ENCODE data around the gene GTSE1. TPM values are rescaled to one million over a fixed set of nuclear protein-coding genes. Genes with fewer than 3 reads are reported as not detected.

GTSE1 gene
- total and polyA plus RNA-seq, 2 donors, result 4.4 to 14.1 TPM

- Histone ChIP-seq H3K9me3 (ENCODE audit: control insufficient read depth in 2 of 2, insufficient read depth in 1 of 2, low read length in 1 of 2) (peaks cover 0 to 1% of the 10 kb centered on the region in 2 donors), H3K27ac (ENCODE audit: low read depth in 1 of 2, low read length in 1 of 2) (no peak overlapping the region), H3K4me1 (ENCODE audit: control insufficient read depth in 2 of 2, insufficient read depth in 2 of 2, low read length in 2 of 2) (no peaks in the 10 kb centered on the region), H3K27me3 (ENCODE audit: control insufficient read depth in 2 of 2, insufficient read depth in 1 of 2, low read length in 1 of 2) (peaks cover 0 to 36% of the 10 kb centered on the region in 2 donors), H3K4me3 (ENCODE audit: low read length in 2 of 2) (no peak overlapping the region), H3K36me3 (ENCODE audit: control insufficient read depth in 2 of 2, insufficient read depth in 2 of 2, low read length in 1 of 2) (peaks cover 2 to 6% of the 10 kb centered on the region in 2 donors)
- no peak for DNase-seq (ENCODE audit: low read depth in 6 of 9, low spot score in 9 of 9)
- 95% methylated on average over 15 of the region's 15 CpGs for WGBS
These were observed 66.4 kb downstream of the GTSE1 start for GRCh38 chr22:46362934-46363515.

- H3K36me3 ChIP-seq (ENCODE audit: control insufficient read depth in 2 of 2, insufficient read depth in 2 of 2, low read length in 1 of 2), result peaks cover 0 to 2% of the 10 kb centered on the region in 2 donors
- H3K27ac ChIP-seq (ENCODE audit: low read depth in 1 of 2, low read length in 1 of 2), result no peak overlapping the region
- peaks cover 0 to 1% of the 10 kb centered on the region in 2 donors for H3K9me3 ChIP-seq (ENCODE audit: control insufficient read depth in 2 of 2, insufficient read depth in 1 of 2, low read length in 1 of 2)
- H3K4me3 ChIP-seq (ENCODE audit: low read length in 2 of 2), result no peak overlapping the region
- 95% methylated on average over 35 of the region's 35 CpGs for WGBS
- no peaks in the 10 kb centered on the region for H3K4me1 ChIP-seq (ENCODE audit: control insufficient read depth in 2 of 2, insufficient read depth in 2 of 2, low read length in 2 of 2)
- H3K27me3 ChIP-seq (ENCODE audit: control insufficient read depth in 2 of 2, insufficient read depth in 1 of 2, low read length in 1 of 2), result peaks cover 0 to 39% of the 10 kb centered on the region in 2 donors
- DNase-seq (ENCODE audit: low read depth in 6 of 9, low spot score in 9 of 9), result no peak
These were observed 67.1 kb downstream of the GTSE1 start for GRCh38 chr22:46363611-46364321.

- H3K9me3 ChIP-seq (ENCODE audit: control insufficient read depth in 2 of 2, insufficient read depth in 1 of 2, low read length in 1 of 2), result peaks cover 0 to 1% of the 10 kb centered on the region in 2 donors
- H3K27me3 ChIP-seq (ENCODE audit: control insufficient read depth in 2 of 2, insufficient read depth in 1 of 2, low read length in 1 of 2), result peaks cover 0 to 40% of the 10 kb centered on the region in 2 donors
- no peak overlapping the region for H3K27ac ChIP-seq (ENCODE audit: low read depth in 1 of 2, low read length in 1 of 2)
- H3K36me3 ChIP-seq (ENCODE audit: control insufficient read depth in 2 of 2, insufficient read depth in 2 of 2, low read length in 1 of 2), result no peaks in the 10 kb centered on the region
- WGBS, result 96% methylated on average over 26 of the region's 26 CpGs
- H3K4me1 ChIP-seq (ENCODE audit: control insufficient read depth in 2 of 2, insufficient read depth in 2 of 2, low read length in 2 of 2), result no peaks in the 10 kb centered on the region
- DNase-seq (ENCODE audit: low read depth in 6 of 9, low spot score in 9 of 9), result no peak
- H3K4me3 ChIP-seq (ENCODE audit: low read length in 2 of 2), result no peak overlapping the region
These were observed 67.9 kb downstream of the GTSE1 start for GRCh38 chr22:46364341-46365165.

- no peak for DNase-seq (ENCODE audit: low read depth in 6 of 9, low spot score in 9 of 9)
- H3K4me1 ChIP-seq (ENCODE audit: control insufficient read depth in 2 of 2, insufficient read depth in 2 of 2, low read length in 2 of 2), result no peaks in the 10 kb centered on the region
- H3K4me3 ChIP-seq (ENCODE audit: low read length in 2 of 2), result no peak overlapping the region
- peaks cover 0 to 44% of the 10 kb centered on the region in 2 donors for H3K27me3 ChIP-seq (ENCODE audit: control insufficient read depth in 2 of 2, insufficient read depth in 1 of 2, low read length in 1 of 2)
- no peaks in the 10 kb centered on the region for H3K9me3 ChIP-seq (ENCODE audit: control insufficient read depth in 2 of 2, insufficient read depth in 1 of 2, low read length in 1 of 2)
- no peak overlapping the region for H3K27ac ChIP-seq (ENCODE audit: low read depth in 1 of 2, low read length in 1 of 2)
- WGBS, result 96% methylated on average over 22 of the region's 22 CpGs
- no peaks in the 10 kb centered on the region for H3K36me3 ChIP-seq (ENCODE audit: control insufficient read depth in 2 of 2, insufficient read depth in 2 of 2, low read length in 1 of 2)
These were observed 68.5 kb downstream of the GTSE1 start for GRCh38 chr22:46365166-46365624.

- 94% methylated on average over 19 of the region's 19 CpGs for WGBS
- Histone ChIP-seq H3K27ac (ENCODE audit: low read depth in 1 of 2, low read length in 1 of 2) (no peak overlapping the region), H3K36me3 (ENCODE audit: control insufficient read depth in 2 of 2, insufficient read depth in 2 of 2, low read length in 1 of 2) (no peaks in the 10 kb centered on the region), H3K27me3 (ENCODE audit: control insufficient read depth in 2 of 2, insufficient read depth in 1 of 2, low read length in 1 of 2) (peaks cover 0 to 49% of the 10 kb centered on the region in 2 donors), H3K4me1 (ENCODE audit: control insufficient read depth in 2 of 2, insufficient read depth in 2 of 2, low read length in 2 of 2) (no peaks in the 10 kb centered on the region), H3K9me3 (ENCODE audit: control insufficient read depth in 2 of 2, insufficient read depth in 1 of 2, low read length in 1 of 2) (no peaks in the 10 kb centered on the region), H3K4me3 (ENCODE audit: low read length in 2 of 2) (no peak overlapping the region)
- DNase-seq (ENCODE audit: low read depth in 6 of 9, low spot score in 9 of 9), result no peak
These were observed 69.7 kb downstream of the GTSE1 start for GRCh38 chr22:46366327-46366731.

- peaks cover 0 to 48% of the 10 kb centered on the region in 2 donors for H3K27me3 ChIP-seq (ENCODE audit: control insufficient read depth in 2 of 2, insufficient read depth in 1 of 2, low read length in 1 of 2)
- no peak overlapping the region for H3K27ac ChIP-seq (ENCODE audit: low read depth in 1 of 2, low read length in 1 of 2)
- 75% methylated on average over 45 of the region's 45 CpGs for WGBS
- no peaks in the 10 kb centered on the region for H3K9me3 ChIP-seq (ENCODE audit: control insufficient read depth in 2 of 2, insufficient read depth in 1 of 2, low read length in 1 of 2)
- H3K4me3 ChIP-seq (ENCODE audit: low read length in 2 of 2), result no peak overlapping the region
- no peak for DNase-seq (ENCODE audit: low read depth in 6 of 9, low spot score in 9 of 9)
- no peaks in the 10 kb centered on the region for H3K4me1 ChIP-seq (ENCODE audit: control insufficient read depth in 2 of 2, insufficient read depth in 2 of 2, low read length in 2 of 2)
- no peaks in the 10 kb centered on the region for H3K36me3 ChIP-seq (ENCODE audit: control insufficient read depth in 2 of 2, insufficient read depth in 2 of 2, low read length in 1 of 2)
These were observed 70.4 kb downstream of the GTSE1 start for GRCh38 chr22:46366801-46367706.

- DNase-seq (ENCODE audit: low read depth in 6 of 9, low spot score in 9 of 9), result peak in 7 of 9 donors; percentile 25 to 81 (median 63)
- H3K27ac ChIP-seq (ENCODE audit: low read depth in 1 of 2, low read length in 1 of 2), result no peak overlapping the region
These were observed 71.1 kb downstream of the GTSE1 start for GRCh38 chr22:46367707-46368191.

GRCh38 chr22:46368422-46368821 is 71.8 kb downstream of the GTSE1 start:
- no peak for DNase-seq (ENCODE audit: low read depth in 6 of 9, low spot score in 9 of 9)
- H3K4me3 ChIP-seq (ENCODE audit: low read length in 2 of 2), result no peak overlapping the region
- no peaks in the 10 kb centered on the region for H3K36me3 ChIP-seq (ENCODE audit: control insufficient read depth in 2 of 2, insufficient read depth in 2 of 2, low read length in 1 of 2)
- H3K4me1 ChIP-seq (ENCODE audit: control insufficient read depth in 2 of 2, insufficient read depth in 2 of 2, low read length in 2 of 2), result peaks cover 0 to 2% of the 10 kb centered on the region in 2 donors
- WGBS, result 93% methylated on average over 12 of the region's 12 CpGs
- H3K9me3 ChIP-seq (ENCODE audit: control insufficient read depth in 2 of 2, insufficient read depth in 1 of 2, low read length in 1 of 2), result no peaks in the 10 kb centered on the region
- H3K27ac ChIP-seq (ENCODE audit: low read depth in 1 of 2, low read length in 1 of 2), result no peak overlapping the region
- H3K27me3 ChIP-seq (ENCODE audit: control insufficient read depth in 2 of 2, insufficient read depth in 1 of 2, low read length in 1 of 2), result peaks cover 2 to 45% of the 10 kb centered on the region in 2 donors

More at GRCh38 chr22:46367707-46368191, 71.1 kb downstream of the GTSE1 start:
- WGBS, result 45% methylated on average over 19 of the region's 19 CpGs
- H3K36me3 ChIP-seq (ENCODE audit: control insufficient read depth in 2 of 2, insufficient read depth in 2 of 2, low read length in 1 of 2), result no peaks in the 10 kb centered on the region
- no peak overlapping the region for H3K4me3 ChIP-seq (ENCODE audit: low read length in 2 of 2)
- H3K27me3 ChIP-seq (ENCODE audit: control insufficient read depth in 2 of 2, insufficient read depth in 1 of 2, low read length in 1 of 2), result peaks cover 0 to 46% of the 10 kb centered on the region in 2 donors
- H3K4me1 ChIP-seq (ENCODE audit: control insufficient read depth in 2 of 2, insufficient read depth in 2 of 2, low read length in 2 of 2), result no peaks in the 10 kb centered on the region
- H3K9me3 ChIP-seq (ENCODE audit: control insufficient read depth in 2 of 2, insufficient read depth in 1 of 2, low read length in 1 of 2), result no peaks in the 10 kb centered on the region

Data from thymus (tissue), 11 donors.